ENCODE results near the gene SCNN1B.
"Not testable (repeated sequence)": the region's sequence is repeated elsewhere in the genome, so short reads cannot be mapped to it uniquely, and the experiment has no call there.

Gene SCNN1B

GRCh38 chr16:23355106-23355670 is 53.1 kb downstream of the SCNN1B start:
- DNase-seq (ENCODE audit: low read depth in 2 of 2): no peak

GRCh38 chr16:23356941-23357340 is 54.8 kb downstream of the SCNN1B start:
- no peak for DNase-seq (ENCODE audit: low read depth in 2 of 2)

GRCh38 chr16:23357761-23358290 is 55.7 kb downstream of the SCNN1B start:
- DNase-seq (ENCODE audit: low read depth in 2 of 2): no peak

GRCh38 chr16:23359092-23359760 is 57.1 kb downstream of the SCNN1B start:
- DNase-seq (ENCODE audit: low read depth in 2 of 2): no peak

GRCh38 chr16:23362460-23363317 is 60.6 kb downstream of the SCNN1B start:
- DNase-seq (ENCODE audit: low read depth in 2 of 2): no peak

- DNase-seq (ENCODE audit: low read depth in 2 of 2): no peak
Measured at GRCh38 chr16:23365602-23366240, 63.6 kb downstream of the SCNN1B start.

- DNase-seq (ENCODE audit: low read depth in 2 of 2): not testable (repeated sequence)
Measured at GRCh38 chr16:23366341-23366740, 64.2 kb downstream of the SCNN1B start.

- DNase-seq (ENCODE audit: low read depth in 2 of 2): no peak
Measured at GRCh38 chr16:23367564-23367963, 65.5 kb downstream of the SCNN1B start.

- no peak for DNase-seq (ENCODE audit: low read depth in 2 of 2)
Measured at GRCh38 chr16:23367988-23368387, 65.9 kb downstream of the SCNN1B start.

GRCh38 chr16:23368469-23368868 is 66.4 kb downstream of the SCNN1B start:
- no peak for DNase-seq (ENCODE audit: low read depth in 2 of 2)

GRCh38 chr16:23369416-23369815 is 67.3 kb downstream of the SCNN1B start:
- no peak for DNase-seq (ENCODE audit: low read depth in 2 of 2)

- no peak for DNase-seq (ENCODE audit: low read depth in 2 of 2)
Measured at GRCh38 chr16:23371368-23371767, 69.3 kb downstream of the SCNN1B start.

- no peak for DNase-seq (ENCODE audit: low read depth in 2 of 2)
Measured at GRCh38 chr16:23373436-23374219, 71.5 kb downstream of the SCNN1B start.

GRCh38 chr16:23374721-23375510 is 72.8 kb downstream of the SCNN1B start:
- DNase-seq (ENCODE audit: low read depth in 2 of 2): no peak

GRCh38 chr16:23375643-23376042 is 73.5 kb downstream of the SCNN1B start:
- no peak for DNase-seq (ENCODE audit: low read depth in 2 of 2)

- no peak for DNase-seq (ENCODE audit: low read depth in 2 of 2)
Measured at GRCh38 chr16:23377071-23377931, 75.2 kb downstream of the SCNN1B start.

GRCh38 chr16:23378256-23378655 is 76.2 kb downstream of the SCNN1B start:
- no peak for DNase-seq (ENCODE audit: low read depth in 2 of 2)

- no peak for DNase-seq (ENCODE audit: low read depth in 2 of 2)
Measured at GRCh38 chr16:23378921-23379320, 76.8 kb downstream of the SCNN1B start.

GRCh38 chr16:23379707-23380106 is 77.6 kb downstream of the SCNN1B start:
- DNase-seq (ENCODE audit: low read depth in 2 of 2): no peak

All from fibroblast of skin of left biceps (primary cell).